Stimulated activated CD8-positive, alpha-beta memory T cell treated with anti-CD3 and anti-CD28 coated beads, Interleukin-4, amount 100 ng/mL, for 24 hours (primary cell): ENCODE data around the gene HIF1A.
"Not testable (repeated sequence)": the region's sequence is repeated elsewhere in the genome, so short reads cannot be mapped to it uniquely, and the experiment has no call there.

Source experiments
- DNase-seq: peaks from one replicate; pipeline ENCODE4 v3.0.0-alpha.2; 2020; ENCODE audit warnings: low read depth

Gene HIF1A

GRCh38 chr14:61749264-61749663 lies 54.0 kb downstream of the HIF1A start:
- no peak for DNase-seq

- DNase-seq = no peak
These were observed 54.6 kb downstream of the HIF1A start for GRCh38 chr14:61749867-61750266.

GRCh38 chr14:61750708-61751474 lies 55.6 kb downstream of the HIF1A start:
- peak; percentile 64 for DNase-seq

- DNase-seq = no peak
These were observed 56.2 kb downstream of the HIF1A start for GRCh38 chr14:61751475-61751989.

- DNase-seq = no peak
These were observed 57.3 kb downstream of the HIF1A start for GRCh38 chr14:61752626-61753025.

GRCh38 chr14:61753631-61754030 lies 58.3 kb downstream of the HIF1A start:
- DNase-seq = no peak

- DNase-seq = no peak
These were observed 59.5 kb downstream of the HIF1A start for GRCh38 chr14:61754627-61755381.

GRCh38 chr14:61755382-61755742 lies 60.0 kb downstream of the HIF1A start:
- not testable (repeated sequence) for DNase-seq

- DNase-seq = no peak
These were observed 60.8 kb downstream of the HIF1A start for GRCh38 chr14:61756135-61756534.

GRCh38 chr14:61759878-61760277 lies 64.6 kb downstream of the HIF1A start:
- no peak for DNase-seq

- DNase-seq = no peak
These were observed 66.2 kb downstream of the HIF1A start for GRCh38 chr14:61761557-61761956.

- peak; percentile 96 for DNase-seq
These were observed 66.9 kb downstream of the HIF1A start, which contains the start of gene SNAPC1 for GRCh38 chr14:61761959-61762786. Gene SNAPC1, plus strand, starts transcription at chr14:61762420. Its CDS starts 41 bp downstream, at chr14:61762461.

GRCh38 chr14:61764342-61765122 lies 69.2 kb downstream of the HIF1A start:
- DNase-seq = no peak

- DNase-seq = no peak
These were observed 70.1 kb downstream of the HIF1A start for GRCh38 chr14:61765225-61765943.

GRCh38 chr14:61766151-61766550 lies 70.8 kb downstream of the HIF1A start:
- no peak for DNase-seq

- DNase-seq = no peak
These were observed 72.9 kb downstream of the HIF1A start for GRCh38 chr14:61768240-61768639.

- no peak for DNase-seq
These were observed 74.6 kb downstream of the HIF1A start for GRCh38 chr14:61769893-61770292.

GRCh38 chr14:61774861-61775260 lies 79.5 kb downstream of the HIF1A start:
- DNase-seq = no peak

GRCh38 chr14:61780125-61780524 lies 84.8 kb downstream of the HIF1A start:
- no peak for DNase-seq

- DNase-seq = no peak
These were observed 102.0 kb downstream of the HIF1A start for GRCh38 chr14:61797309-61797708.
